Erythroblast (primary cell): Measurements from ENCODE around the gene NRG3.

Experiments
- GATA1 ChIP-seq: IDR thresholded peaks from 2 replicates; pipeline ENCODE4 v1.6.1; 2011; ENCODE audit warnings: low read depth, mild to moderate bottlenecking, control low read depth, low read length, moderate library complexity
- POLR2A ChIP-seq: IDR thresholded peaks from 2 replicates; pipeline ENCODE4 v1.6.1; 2011; ENCODE audit warnings: mild to moderate bottlenecking, low read length

GRCh38 chr10:81905161-81905560 is 30.2 kb downstream of the NRG3 start:
- TF ChIP-seq POLR2A (no peak), GATA1 (no peak)
